HepG2 (cell line): Measurements from ENCODE around the gene TRIM15. TPM values are rescaled to one million over a fixed set of nuclear protein-coding genes. Genes with fewer than 3 reads are reported as not detected.

Experiments used
- CBX1 ChIP-seq: IDR thresholded peaks from one replicate; pipeline ENCODE4 v1.6.1; 2016; ENCODE audit warnings: antibody characterized with exemption, low read depth
- CENPBD1 ChIP-seq: sonication (generic); formaldehyde crosslinking; IDR thresholded peaks from 2 replicates; pipeline ENCODE4 v1.8.0; 2022; ENCODE audit warnings: missing genetic modification reagents, low read depth, mild to moderate bottlenecking, borderline replicate concordance
- CENPT ChIP-seq: sonication (generic); formaldehyde crosslinking; IDR thresholded peaks from 2 replicates; pipeline ENCODE4 v1.8.0; 2022; ENCODE audit warnings: low read depth, mild to moderate bottlenecking, moderate library complexity, missing genetic modification reagents
- ERF ChIP-seq: IDR thresholded peaks from 2 replicates; pipeline ENCODE4 v1.6.1; 2018; ENCODE audit warnings: missing biosample characterization, missing genetic modification reagents
- FOXA1 ChIP-seq, 2 experiments: fragments of 450-650 bp in 1 of 2; sonication (generic) in 1 of 2; formaldehyde crosslinking in 1 of 2; IDR thresholded peaks; 2 replicates each; pipeline versions ENCODE4 v1.4.0 to v1.6.1; 2016 to 2020; ENCODE audit warnings: missing genetic modification reagents in 1 of 2
- HBP1 ChIP-seq: IDR thresholded peaks from 2 replicates; pipeline ENCODE4 v1.6.1; 2016; ENCODE audit warnings: low read depth, control low read depth
- KMT2A ChIP-seq: sonication (generic); formaldehyde crosslinking; IDR thresholded peaks from 2 replicates; pipeline ENCODE4 v1.4.0; 2020; ENCODE audit warnings: missing genetic modification reagents
- NFE2L2 ChIP-seq: fragments of 150-350 bp; IDR thresholded peaks from 2 replicates; pipeline ENCODE4 v1.6.1; 2014; ENCODE audit warnings: low read length
- SMARCC2 ChIP-seq: fragments of 450-650 bp; IDR thresholded peaks from 2 replicates; pipeline ENCODE4 v1.6.1; 2017; ENCODE audit warnings: antibody characterized with exemption, mild to moderate bottlenecking
- SMYD3 ChIP-seq: sonication (generic); formaldehyde crosslinking; IDR thresholded peaks from 2 replicates; pipeline ENCODE4 v1.8.1; 2023; ENCODE audit warnings: mild to moderate bottlenecking, missing genetic modification reagents
- UBTF ChIP-seq: sonication (generic); formaldehyde crosslinking; IDR thresholded peaks from 2 replicates; pipeline ENCODE4 v1.4.0; 2020; ENCODE audit warnings: mild to moderate bottlenecking, missing genetic modification reagents
- ZBTB3 ChIP-seq: sonication (generic); formaldehyde crosslinking; IDR thresholded peaks from 2 replicates; pipeline ENCODE4 v1.4.0; 2020; ENCODE audit warnings: low read depth, mild to moderate bottlenecking, moderate library complexity, missing genetic modification reagents, borderline replicate concordance
- ZC3H4 ChIP-seq: sonication (generic); formaldehyde crosslinking; IDR thresholded peaks from 2 replicates; pipeline ENCODE4 v1.4.0; 2020; ENCODE audit warnings: missing genetic modification reagents, borderline replicate concordance
- ZNF234 ChIP-seq: sonication (generic); formaldehyde crosslinking; conservative IDR thresholded peaks from 2 replicates; pipeline ENCODE4 v1.5.1; 2020; ENCODE audit warnings: mild to moderate bottlenecking, missing genetic modification reagents
- ZNF546 ChIP-seq: sonication (generic); formaldehyde crosslinking; conservative IDR thresholded peaks from 2 replicates; pipeline ENCODE4 v1.8.1; 2023; ENCODE audit warnings: mild to moderate bottlenecking, missing genetic modification reagents
- ZNF720 ChIP-seq: sonication (generic); formaldehyde crosslinking; IDR thresholded peaks from 2 replicates; pipeline ENCODE4 v1.4.0; 2020; ENCODE audit warnings: missing genetic modification reagents
- ZNF766 ChIP-seq: sonication (generic); formaldehyde crosslinking; IDR thresholded peaks from 2 replicates; pipeline ENCODE4 v1.5.0; 2020; ENCODE audit warnings: missing genetic modification reagents, borderline replicate concordance
- polyA plus RNA-seq, 8 experiments: library from polyadenylated mRNA; depleted of rRNA in 3 of 8; stranded (reverse) in 7 of 8; unstranded in 1 of 8; fragments of >200 nt; fragmentation: Illumina TruSeq in 4 of 8; extraction: Trizol in 4 of 8; gene quantifications; 2 replicates each; pipeline versions ENCODE4 v1.2.1 to v1.2.3, GENCODE V29; 2011 to 2016; ENCODE audit warnings: low read depth in 4 of 8, missing spikeins in 1 of 8, mixed read lengths in 1 of 8; ENCODE audit not compliant: insufficient read depth in 1 of 8
- total RNA-seq, 5 experiments: library from RNA; depleted of rRNA; stranded (reverse); fragments of >200 nt; fragmentation: Illumina TruSeq; extraction: Trizol; gene quantifications; 2 replicates each; pipeline ENCODE4 v1.2.3, GENCODE V29; 2016; ENCODE audit warnings: low read depth in 1 of 5
- TF ChIP-seq, protein P1 (sequence below): sonication (generic); formaldehyde crosslinking; IDR thresholded peaks from 2 replicates; pipeline ENCODE4 v1.8.0; 2022; ENCODE audit warnings: mild to moderate bottlenecking, missing genetic modification reagents
- TF ChIP-seq, protein P2 (sequence below): sonication (generic); formaldehyde crosslinking; IDR thresholded peaks from 2 replicates; pipeline ENCODE4 v1.4.0; 2020; ENCODE audit warnings: mild to moderate bottlenecking, missing genetic modification reagents
- TF ChIP-seq, protein P3 (sequence below): sonication (generic); formaldehyde crosslinking; IDR thresholded peaks from 2 replicates; pipeline ENCODE4 v1.4.0; 2020; ENCODE audit warnings: missing genetic modification reagents, borderline replicate concordance
- TF ChIP-seq, protein P4 (sequence below): sonication (generic); formaldehyde crosslinking; IDR thresholded peaks from 2 replicates; pipeline ENCODE4 v1.8.1; 2023; ENCODE audit warnings: mild to moderate bottlenecking, moderate library complexity, missing genetic modification reagents

TRIM15 gene
- total and polyA plus RNA-seq, 2 of the 13 experiments (the other 11 are each of a cell fraction or from before 2014, with no cell fraction given), result 35.1 to 38.2 TPM

DNA sequence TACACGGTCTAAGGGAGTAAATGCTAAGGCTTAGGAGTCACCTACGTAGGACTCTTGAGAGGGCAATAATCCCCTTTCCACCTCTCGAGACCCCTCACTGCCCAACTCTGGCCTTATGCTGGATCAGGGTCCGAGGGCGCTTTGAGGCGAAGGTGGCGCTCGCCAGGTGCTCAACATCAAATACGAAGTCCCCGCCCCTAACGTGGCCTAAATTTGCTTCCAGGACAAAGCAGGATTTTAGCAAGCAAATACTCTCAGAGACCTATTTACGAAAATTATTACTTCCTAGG lies 50.3 kb downstream of the TRIM15 start (continued):
- TF ChIP-seq, protein P1, sequence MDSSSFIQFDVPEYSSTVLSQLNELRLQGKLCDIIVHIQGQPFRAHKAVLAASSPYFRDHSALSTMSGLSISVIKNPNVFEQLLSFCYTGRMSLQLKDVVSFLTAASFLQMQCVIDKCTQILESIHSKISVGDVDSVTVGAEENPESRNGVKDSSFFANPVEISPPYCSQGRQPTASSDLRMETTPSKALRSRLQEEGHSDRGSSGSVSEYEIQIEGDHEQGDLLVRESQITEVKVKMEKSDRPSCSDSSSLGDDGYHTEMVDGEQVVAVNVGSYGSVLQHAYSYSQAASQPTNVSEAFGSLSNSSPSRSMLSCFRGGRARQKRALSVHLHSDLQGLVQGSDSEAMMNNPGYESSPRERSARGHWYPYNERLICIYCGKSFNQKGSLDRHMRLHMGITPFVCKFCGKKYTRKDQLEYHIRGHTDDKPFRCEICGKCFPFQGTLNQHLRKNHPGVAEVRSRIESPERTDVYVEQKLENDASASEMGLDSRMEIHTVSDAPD (CRISPR knock-in tag), result 0 out of 2 replicates have a peak, but pooled peaks have one; percentile 20
- TF ChIP-seq ZNF546 (CRISPR knock-in tag) (peak; percentile 87; the same call in 1 of the 2 replicates), HBP1 (no peak), KMT2A (no peak), ZNF234 (CRISPR knock-in tag) (no peak), ZC3H4 (CRISPR knock-in tag) (peak; percentile 27; the same call in 1 of the 2 replicates), ZNF720 (CRISPR knock-in tag) (no peak), CBX1 (peak; percentile 2), SMARCC2 (no peak), NFE2L2 (0 out of 2 replicates have a peak, but pooled peaks have one; percentile 16), UBTF (peak; percentile 4; the same call in 1 of the 2 replicates), CENPT (no peak), FOXA1 (IDR thresholded peaks at IDR 0.05) (no peak), FOXA1 (CRISPR knock-in tag; IDR thresholded peaks at IDR 0.05) (no peak), ZNF766 (CRISPR knock-in tag) (no peak), CENPBD1 (0 out of 2 replicates have a peak, but pooled peaks have one; percentile 21), ERF (CRISPR knock-in tag) (no peak), SMYD3 (CRISPR knock-in tag) (peak; percentile 66; the same call in 1 of the 2 replicates), ZBTB3 (CRISPR knock-in tag) (peak; percentile 87; the same call in 1 of the 2 replicates)
- TF ChIP-seq, protein P2, sequence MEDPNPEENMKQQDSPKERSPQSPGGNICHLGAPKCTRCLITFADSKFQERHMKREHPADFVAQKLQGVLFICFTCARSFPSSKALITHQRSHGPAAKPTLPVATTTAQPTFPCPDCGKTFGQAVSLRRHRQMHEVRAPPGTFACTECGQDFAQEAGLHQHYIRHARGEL (CRISPR knock-in tag), result peak; percentile 44; the same call in 1 of the 2 replicates
- TF ChIP-seq, protein P3, sequence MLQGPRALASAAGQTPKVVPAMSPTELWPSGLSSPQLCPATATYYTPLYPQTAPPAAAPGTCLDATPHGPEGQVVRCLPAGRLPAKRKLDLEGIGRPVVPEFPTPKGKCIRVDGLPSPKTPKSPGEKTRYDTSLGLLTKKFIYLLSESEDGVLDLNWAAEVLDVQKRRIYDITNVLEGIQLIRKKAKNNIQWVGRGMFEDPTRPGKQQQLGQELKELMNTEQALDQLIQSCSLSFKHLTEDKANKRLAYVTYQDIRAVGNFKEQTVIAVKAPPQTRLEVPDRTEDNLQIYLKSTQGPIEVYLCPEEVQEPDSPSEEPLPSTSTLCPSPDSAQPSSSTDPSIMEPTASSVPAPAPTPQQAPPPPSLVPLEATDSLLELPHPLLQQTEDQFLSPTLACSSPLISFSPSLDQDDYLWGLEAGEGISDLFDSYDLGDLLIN (CRISPR knock-in tag), result no peak; the same call in 1 of the 2 replicates
- TF ChIP-seq, protein P4, sequence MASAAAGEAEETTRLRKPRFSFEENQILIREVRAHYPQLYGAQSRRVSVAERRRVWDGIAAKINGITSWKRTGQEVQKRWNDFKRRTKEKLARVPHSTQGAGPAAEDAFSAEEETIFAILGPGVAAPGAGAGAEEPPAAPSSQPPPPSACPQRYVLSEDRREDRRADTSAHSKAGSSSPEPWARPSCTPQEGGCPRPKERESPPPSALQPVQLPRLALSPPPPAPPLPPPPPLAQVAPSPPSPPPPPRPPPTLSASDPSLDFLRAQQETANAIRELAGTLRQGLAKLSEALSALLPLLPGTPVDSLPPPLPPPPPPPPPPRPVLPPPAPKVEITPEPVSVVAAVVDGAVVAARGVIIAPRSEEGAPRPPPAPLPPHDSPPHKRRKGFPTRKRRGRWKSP (CRISPR knock-in tag), result 0 out of 2 replicates have a peak, but pooled peaks have one; percentile 42
